Neuronal stem cell (in vitro differentiated cells): ENCODE results near the gene RALGAPA1.
"Not testable (repeated sequence)": the region's sequence is repeated elsewhere in the genome, so short reads cannot be mapped to it uniquely, and the experiment has no call there.

ENCODE experiments used
- DNase-seq: peaks from one replicate; pipeline ENCODE4 v3.0.0-alpha.2; 2013; ENCODE audit warnings: low spot score
- H2AFZ ChIP-seq: one replicate; pipeline ENCODE4 v1.6.1; 2013; ENCODE audit warnings: mild to moderate bottlenecking, low read length, inconsistent platforms
- H2AK5ac ChIP-seq: 2 replicates; pipeline ENCODE4 v1.6.1; 2013; ENCODE audit warnings: low read depth, mild to moderate bottlenecking, inconsistent platforms, low read length, moderate library complexity, mixed read lengths
- H2BK120ac ChIP-seq: 2 replicates; pipeline ENCODE4 v1.6.1; 2013; ENCODE audit warnings: low read depth, mild to moderate bottlenecking, inconsistent platforms, low read length, moderate library complexity, mixed read lengths
- H2BK12ac ChIP-seq: one replicate; pipeline ENCODE4 v1.6.1; 2013; ENCODE audit warnings: low read length, inconsistent platforms
- H2BK15ac ChIP-seq: 2 replicates; pipeline ENCODE4 v1.6.1; 2013; ENCODE audit warnings: mild to moderate bottlenecking, low read length, inconsistent platforms, mixed read lengths
- H2BK5ac ChIP-seq: one replicate; pipeline ENCODE4 v1.6.1; 2013; ENCODE audit warnings: inconsistent platforms, mild to moderate bottlenecking, low read length, moderate library complexity
- H3K14ac ChIP-seq: one replicate; pipeline ENCODE4 v1.6.1; 2013; ENCODE audit warnings: low read length, inconsistent platforms
- H3K18ac ChIP-seq: 2 replicates; pipeline ENCODE4 v1.6.1; 2013; ENCODE audit warnings: low read length, inconsistent platforms
- H3K23ac ChIP-seq: 2 replicates; pipeline ENCODE4 v1.6.1; 2013; ENCODE audit warnings: low read depth, mild to moderate bottlenecking, mixed read lengths, low read length, inconsistent platforms; ENCODE audit not compliant: poor library complexity
- H3K27ac ChIP-seq: replicated peaks from 3 replicates; pipeline ENCODE4 v1.5.1; 2013; ENCODE audit warnings: low read length, inconsistent platforms
- H3K27me3 ChIP-seq, 3 experiments: 2 replicates each; pipeline ENCODE4 v1.6.1; 2013; ENCODE audit warnings: low read length in 3 of 3, mild to moderate bottlenecking in 2 of 3, inconsistent platforms in 1 of 3, low read depth in 1 of 3, mixed read lengths in 1 of 3, moderate library complexity in 1 of 3; ENCODE audit not compliant: control insufficient read depth in 3 of 3, insufficient read depth in 3 of 3
- H3K36me3 ChIP-seq, 2 donors: replicated peaks in 1 of 2; 2 replicates each; pipeline ENCODE4 v1.6.1; 2013; ENCODE audit warnings: low read length in 2 of 2; ENCODE audit not compliant: control insufficient read depth in 2 of 2, insufficient read depth in 2 of 2
- H3K4ac ChIP-seq: 2 replicates; pipeline ENCODE4 v1.6.1; 2013; ENCODE audit warnings: inconsistent platforms, mild to moderate bottlenecking, low read length, moderate library complexity
- H3K4me1 ChIP-seq, 2 donors: 1 replicate in 1 of 2; 2 replicates in 1 of 2; pipeline ENCODE4 v1.6.1; 2013; ENCODE audit warnings: low read length in 2 of 2, low read depth in 1 of 2; ENCODE audit not compliant: control insufficient read depth in 2 of 2, insufficient read depth in 1 of 2
- H3K4me2 ChIP-seq: one replicate; pipeline ENCODE4 v1.6.1; 2013; ENCODE audit warnings: mild to moderate bottlenecking, low read length, inconsistent platforms; ENCODE audit not compliant: insufficient read depth, poor library complexity, severe bottlenecking
- H3K4me3 ChIP-seq, 2 donors: 2 replicates each; pipeline ENCODE4 v1.5.1; 2013; ENCODE audit warnings: low read length in 2 of 2, mild to moderate bottlenecking in 2 of 2, inconsistent platforms in 1 of 2, moderate library complexity in 1 of 2
- H3K79me1 ChIP-seq: one replicate; pipeline ENCODE4 v1.6.1; 2013; ENCODE audit warnings: low read depth, mild to moderate bottlenecking, inconsistent platforms, low read length, moderate library complexity
- H3K9ac ChIP-seq: one replicate; pipeline ENCODE4 v1.6.1; 2013; ENCODE audit warnings: mild to moderate bottlenecking, low read depth, low read length, inconsistent platforms; ENCODE audit not compliant: poor library complexity
- H3K9me3 ChIP-seq, 2 donors: replicated peaks in 1 of 2; 2 replicates each; pipeline versions ENCODE3 to v1.6.1; 2013; ENCODE audit warnings: low read length in 2 of 2, mild to moderate bottlenecking in 2 of 2, inconsistent platforms in 1 of 2, low read depth in 1 of 2, mixed read lengths in 1 of 2, moderate library complexity in 1 of 2; ENCODE audit not compliant: control insufficient read depth in 2 of 2, insufficient read depth in 1 of 2
- H4K8ac ChIP-seq: one replicate; pipeline ENCODE4 v1.6.1; 2013; ENCODE audit warnings: low read depth, mild to moderate bottlenecking, inconsistent platforms, low read length, moderate library complexity
- H4K91ac ChIP-seq: one replicate; pipeline ENCODE4 v1.6.1; 2013; ENCODE audit warnings: low read length, low read depth, mild to moderate bottlenecking, inconsistent platforms; ENCODE audit not compliant: poor library complexity
- WGBS, 2 donors: extraction: QIAGEN DNeasy Blood & Tissue Kit; methylation state at CpG; one replicate each; pipeline ENCODE4 v1.1.7; 2013; ENCODE audit warnings: missing lambda C conversion rate in 2 of 2, mixed read lengths in 1 of 2; ENCODE audit not compliant: insufficient read length in 2 of 2, insufficient replicate concordance in 1 of 2; ENCODE audit errors: extremely low coverage in 2 of 2; 5-methylcytosine and 5-hydroxymethylcytosine counted together

Gene RALGAPA1

DNA sequence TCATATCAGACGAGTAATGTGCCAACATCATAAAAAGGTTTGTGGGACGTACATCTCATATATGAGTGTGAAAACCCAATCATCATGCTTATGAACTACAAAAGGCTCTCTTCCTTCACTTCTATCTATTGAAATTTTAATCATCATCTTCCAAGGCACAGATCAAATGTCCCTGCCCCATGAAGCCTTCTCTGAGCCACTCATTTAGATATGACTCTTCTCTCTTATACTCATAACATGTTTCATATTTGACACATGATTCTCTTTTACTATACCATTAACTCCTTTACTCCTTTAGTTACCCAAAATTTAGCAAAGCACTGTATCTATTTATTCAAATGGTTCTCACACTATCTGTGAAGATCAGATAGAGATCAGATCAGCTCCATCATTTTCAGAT is 22.2 kb downstream of the RALGAPA1 start:
- DNase-seq: no peak
- Histone ChIP-seq H3K4me2 (no peak overlapping the region), H3K4ac (no peak overlapping the region), H3K9me3 (peaks cover 0 to 1% of the 10 kb centered on the region in 2 donors), H3K9ac (no peak overlapping the region), H3K36me3 (no peaks in the 10 kb centered on the region), H3K79me1 (no peaks in the 10 kb centered on the region), H3K4me1 (no peaks in the 10 kb centered on the region), H3K4me3 (no peak overlapping the region), H3K27me3 (no peaks in the 10 kb centered on the region), H2BK12ac (no peak overlapping the region), H2BK5ac (no peak overlapping the region), H3K14ac (no peak overlapping the region), H2BK120ac (no peak overlapping the region), H2BK15ac (no peak overlapping the region), H3K18ac (no peak overlapping the region), H3K23ac (no peak overlapping the region), H2AFZ (no peak overlapping the region), H4K8ac (no peak overlapping the region), H3K27ac (no peak overlapping the region), H4K91ac (no peak overlapping the region), H2AK5ac (no peak overlapping the region)
- no CpG with 5 or more reads among the region's 2 CpGs for WGBS, 2 donors

DNA sequence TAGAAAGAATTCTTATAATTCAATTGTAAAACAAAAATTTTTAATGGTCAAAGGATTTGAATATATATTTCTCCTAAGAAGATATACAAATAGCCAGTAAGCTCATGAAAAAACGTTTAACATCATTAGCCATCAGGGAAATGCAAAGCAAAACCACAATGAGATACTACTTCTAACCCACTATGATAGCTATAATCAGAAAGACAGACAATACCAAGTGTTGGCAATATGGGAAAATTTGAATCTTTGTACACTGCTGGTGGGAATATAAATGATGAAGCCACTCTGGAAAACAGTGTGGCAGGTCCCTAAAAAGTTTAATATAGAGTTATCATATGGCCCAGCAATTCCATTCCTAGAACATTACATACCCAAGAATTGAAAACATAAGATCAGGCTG is 25.4 kb downstream of the RALGAPA1 start:
- no peak overlapping the region for H2BK15ac ChIP-seq
- no peak overlapping the region for H3K4me3 ChIP-seq

DNA sequence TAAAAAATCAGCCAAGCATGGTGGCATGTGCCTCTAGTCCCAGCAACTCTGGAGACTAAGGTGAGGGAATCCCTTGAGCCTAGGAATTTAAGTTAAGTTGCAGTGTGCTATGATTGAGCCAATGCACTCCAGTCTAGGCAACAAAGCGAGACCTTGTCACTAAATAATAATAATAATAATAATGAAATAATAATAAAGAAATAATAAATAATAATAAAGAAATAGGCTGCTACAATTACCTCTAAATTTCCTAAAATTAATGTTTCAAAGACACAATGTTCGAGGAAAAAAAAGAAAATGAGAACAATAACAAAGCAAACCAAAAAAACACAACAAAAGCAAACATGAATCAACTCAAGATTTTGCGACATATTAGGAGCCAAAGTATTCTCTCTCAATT is 29.7 kb downstream of the RALGAPA1 start:
- H3K9ac ChIP-seq: no peak overlapping the region
- no peak overlapping the region for H2BK5ac ChIP-seq
- H3K23ac ChIP-seq: no peak overlapping the region
- no peaks in the 10 kb centered on the region for H3K27me3 ChIP-seq
- no peaks in the 10 kb centered on the region for H3K4me1 ChIP-seq
- no peak overlapping the region for H4K91ac ChIP-seq
- no peak overlapping the region for H3K4ac ChIP-seq
- no peak overlapping the region for H3K4me2 ChIP-seq
- H2BK15ac ChIP-seq: no peak overlapping the region
- H3K9me3 ChIP-seq: peaks cover 2 to 9% of the 10 kb centered on the region in 2 donors
- H3K14ac ChIP-seq: no peak overlapping the region
- H3K4me3 ChIP-seq: no peak overlapping the region
- H2AK5ac ChIP-seq: no peak overlapping the region
- no CpG with 5 or more reads among the region's 3 CpGs for WGBS, 2 donors
- H2AFZ ChIP-seq: no peak overlapping the region
- H3K36me3 ChIP-seq: peaks cover 0 to 4% of the 10 kb centered on the region in 2 donors
- no peak overlapping the region for H2BK12ac ChIP-seq
- H3K18ac ChIP-seq: no peak overlapping the region
- no peak for DNase-seq
- H3K27ac ChIP-seq: no peak overlapping the region
- no peak overlapping the region for H2BK120ac ChIP-seq
- H4K8ac ChIP-seq: no peak overlapping the region
- H3K79me1 ChIP-seq: no peaks in the 10 kb centered on the region

More for the DNA sequence above, 25.4 kb downstream of the RALGAPA1 start:
- no peaks in the 10 kb centered on the region for H3K27me3 ChIP-seq
- no peak overlapping the region for H2AFZ ChIP-seq
- no peak overlapping the region for H4K8ac ChIP-seq
- no peak overlapping the region for H3K9ac ChIP-seq
- no peak overlapping the region for H2BK120ac ChIP-seq
- no peak overlapping the region for H2AK5ac ChIP-seq
- no peaks in the 10 kb centered on the region for H3K79me1 ChIP-seq
- peaks cover 2 to 9% of the 10 kb centered on the region in 2 donors for H3K9me3 ChIP-seq
- DNase-seq: no peak
- H3K36me3 ChIP-seq: no peaks in the 10 kb centered on the region
- H3K23ac ChIP-seq: no peak overlapping the region
- no peak overlapping the region for H3K14ac ChIP-seq
- no peaks in the 10 kb centered on the region for H3K4me1 ChIP-seq
- no peak overlapping the region for H3K27ac ChIP-seq
- no CpG with 5 or more reads among the region's 1 CpG for WGBS, 2 donors
- no peak overlapping the region for H2BK12ac ChIP-seq
- no peak overlapping the region for H3K18ac ChIP-seq
- no peak overlapping the region for H2BK5ac ChIP-seq
- H3K4ac ChIP-seq: no peak overlapping the region
- no peak overlapping the region for H4K91ac ChIP-seq
- H3K4me2 ChIP-seq: no peak overlapping the region

DNA sequence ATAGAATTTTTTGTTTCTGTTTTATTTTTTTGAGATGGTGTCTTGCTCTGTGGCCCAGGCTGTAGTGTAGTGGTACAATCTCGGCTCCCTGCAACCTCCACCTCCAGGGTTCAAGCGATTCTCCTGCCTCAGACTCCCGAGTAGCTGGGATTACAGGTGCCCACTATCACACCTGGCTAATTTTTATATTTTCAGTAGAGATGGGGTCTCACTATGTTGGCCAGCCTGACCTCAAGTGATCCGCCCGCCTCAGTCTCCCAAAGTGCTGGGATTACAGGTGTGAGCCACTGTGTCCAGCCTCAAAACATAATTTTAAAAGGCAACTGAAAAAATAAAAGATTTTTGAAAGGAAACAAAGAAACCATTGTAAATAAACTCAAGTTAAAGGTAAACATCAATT is 31.5 kb downstream of the RALGAPA1 start:
- H3K9me3 ChIP-seq, H2AK5ac ChIP-seq, H2BK15ac ChIP-seq, H2BK120ac ChIP-seq, H4K8ac ChIP-seq, H3K27me3 ChIP-seq, H4K91ac ChIP-seq, H3K27ac ChIP-seq, H3K4me3 ChIP-seq, DNase-seq, H2BK12ac ChIP-seq, H3K4me1 ChIP-seq, H2AFZ ChIP-seq, H3K18ac ChIP-seq, H3K36me3 ChIP-seq, H3K9ac ChIP-seq, H3K4me2 ChIP-seq, H3K14ac ChIP-seq, H3K23ac ChIP-seq, H3K79me1 ChIP-seq, H2BK5ac ChIP-seq, H3K4ac ChIP-seq: not testable (repeated sequence)
- no CpG with 5 or more reads among the region's 5 CpGs for WGBS, 2 donors
